K562 (cell line): ENCODE results near the gene ADAMTS15.

Experiments used
- HNRNPH1 ChIP-seq: fragments of 200-400 bp; formaldehyde crosslinking; optimal IDR thresholded peaks from 2 replicates; pipeline ENCODE3; 2017; ENCODE audit warnings: low read depth, mild to moderate bottlenecking, low read length, moderate library complexity
- SRSF1 ChIP-seq: fragments of 200-400 bp; formaldehyde crosslinking; IDR thresholded peaks from 2 replicates; pipeline ENCODE4 v1.6.1; 2017; ENCODE audit warnings: mild to moderate bottlenecking, low read depth, low read length, moderate library complexity
- THAP7 ChIP-seq: fragments of 250-450 bp; sonication (Bioruptor Pico); IDR thresholded peaks from 2 replicates; pipeline ENCODE4 v1.5.0; 2021

DNA sequence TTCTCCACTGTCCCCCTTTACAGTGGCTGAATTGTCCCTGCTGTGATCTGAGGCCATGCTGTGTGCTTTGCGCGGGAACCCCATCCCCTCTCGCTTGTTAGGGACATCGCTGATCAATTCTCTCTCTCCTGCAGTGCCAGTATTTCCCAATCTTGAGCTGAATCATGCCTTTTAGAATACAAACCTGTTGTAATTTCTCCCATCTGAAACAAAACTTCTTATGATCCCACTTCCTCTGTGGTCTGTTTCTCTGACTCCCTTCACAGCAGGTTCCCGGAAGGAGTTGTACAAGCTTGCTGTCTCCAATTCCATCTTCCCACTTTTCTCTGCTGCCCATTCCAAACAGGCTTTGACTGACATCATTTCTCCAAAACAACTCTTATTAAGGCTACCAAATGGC, 16.8 kb downstream of the ADAMTS15 start:
- TF ChIP-seq SRSF1, result no peak
- TF ChIP-seq THAP7 (CRISPR knock-in tag), result no peak
- TF ChIP-seq HNRNPH1, result no peak
